Type B pancreatic cell (in vitro differentiated cells): ENCODE data around the gene CDC20. TPM values are rescaled to one million over a fixed set of nuclear protein-coding genes. Genes with fewer than 3 reads are reported as not detected.

Experiments
- DNase-seq: peaks from one replicate; pipeline ENCODE4 v3.0.0; 2021; ENCODE audit warnings: mixed read lengths; ENCODE audit not compliant: unreplicated experiment; ENCODE audit errors: extremely low spot score
- H3K27ac Mint-ChIP-seq: 2 replicates; pipeline ENCODE4 v1.8.0; 2021; ENCODE audit warnings: mild to moderate bottlenecking, mixed read lengths
- H3K27me3 Mint-ChIP-seq: 2 replicates; pipeline ENCODE4 v1.8.0; 2021; ENCODE audit warnings: mixed read lengths
- H3K36me3 Mint-ChIP-seq: 2 replicates; pipeline ENCODE4 v1.8.0; 2021; ENCODE audit warnings: mixed read lengths
- H3K4me1 Mint-ChIP-seq: one replicate; pipeline ENCODE4 v1.8.0; 2021; ENCODE audit warnings: mixed read lengths; ENCODE audit not compliant: unreplicated experiment
- H3K4me3 Mint-ChIP-seq: 2 replicates; pipeline ENCODE4 v1.8.0; 2021; ENCODE audit warnings: mild to moderate bottlenecking, mixed read lengths
- H3K9me3 Mint-ChIP-seq: 2 replicates; pipeline ENCODE4 v1.8.0; 2021; ENCODE audit warnings: mixed read lengths
- CTCF ChIP-seq: fragments of 200-600 bp; sonication (generic); conservative IDR thresholded peaks from 2 replicates; pipeline ENCODE4 v1.5.0; 2021; ENCODE audit warnings: antibody characterized with exemption, mild to moderate bottlenecking
- total RNA-seq: library from RNA; stranded (reverse); gene quantifications from 2 replicates; pipeline ENCODE4 v1.2.1, GENCODE V29; 2021; ENCODE audit warnings: low replicate concordance

Gene CDC20
- total RNA-seq, 1 donor from 2014 or later: 114 TPM

GRCh38 chr1:43344267-43344850 is 14.4 kb upstream of the CDC20 start:
- Mint-ChIP-seq H3K36me3 (no peaks in the 10 kb centered on the region), H3K9me3 (no peaks in the 10 kb centered on the region), H3K4me1 (peaks cover 2% of the 10 kb centered on the region), H3K27ac (peak overlapping the region; percentile 13), H3K27me3 (peaks cover 8% of the 10 kb centered on the region), H3K4me3 (no peak overlapping the region)
- no peak for TF ChIP-seq CTCF
- no peak for DNase-seq

DNA sequence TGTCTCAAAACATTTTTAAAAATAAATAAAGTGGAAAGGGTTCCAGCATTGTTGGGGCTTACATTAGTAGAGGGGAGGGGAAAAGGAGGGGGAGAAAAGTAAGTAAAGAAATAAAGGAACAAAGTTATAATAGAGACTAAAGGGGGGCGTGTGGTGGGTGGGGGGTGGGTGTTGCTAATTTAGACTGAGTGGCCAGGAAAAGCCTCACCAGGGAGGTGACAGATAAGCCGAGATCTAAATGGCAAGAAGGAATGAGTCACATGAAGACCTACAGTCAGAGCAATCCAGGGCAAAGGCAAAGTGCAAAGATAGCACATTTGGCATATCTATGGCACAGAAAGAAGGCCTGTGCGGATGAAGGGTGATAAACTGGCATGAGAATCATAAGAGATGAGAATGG is 13.7 kb upstream of the CDC20 start:
- TF ChIP-seq CTCF: no peak
- Mint-ChIP-seq H3K4me1 (peaks cover 7% of the 10 kb centered on the region), H3K36me3 (no peaks in the 10 kb centered on the region), H3K27ac (no peak overlapping the region), H3K9me3 (no peaks in the 10 kb centered on the region), H3K4me3 (no peak overlapping the region), H3K27me3 (peaks cover 8% of the 10 kb centered on the region)
- DNase-seq: no peak

DNA sequence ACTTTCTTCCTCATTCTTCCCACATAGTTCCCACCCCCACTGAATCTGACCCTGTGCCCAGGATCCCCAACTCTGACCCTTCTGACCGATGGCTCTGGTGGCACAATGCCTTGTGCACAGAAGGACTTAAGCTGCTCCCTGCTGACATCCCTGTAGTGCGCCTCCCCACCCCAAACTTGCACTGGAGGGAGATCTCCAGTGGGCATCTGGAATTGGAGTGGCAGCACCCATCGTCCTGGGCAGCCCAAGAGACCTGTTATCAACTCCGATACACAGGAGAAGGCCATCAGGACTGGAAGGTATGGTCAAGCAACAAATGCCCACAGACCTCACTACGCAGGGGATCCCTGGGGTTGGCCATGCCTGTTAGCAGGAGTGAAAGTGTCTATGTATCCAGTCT is 12.1 kb upstream of the CDC20 start:
- Mint-ChIP-seq H3K27me3 (peaks cover 4% of the 10 kb centered on the region), H3K36me3 (no peaks in the 10 kb centered on the region), H3K27ac (no peak overlapping the region), H3K9me3 (no peaks in the 10 kb centered on the region), H3K4me1 (peaks cover 7% of the 10 kb centered on the region), H3K4me3 (no peak overlapping the region)
- DNase-seq: no peak
- TF ChIP-seq CTCF: no peak

- no peak for DNase-seq
- peak overlapping the region; percentile 80 for H3K4me3 Mint-ChIP-seq
- H3K36me3 Mint-ChIP-seq: no peaks in the 10 kb centered on the region
- no peak for TF ChIP-seq CTCF
- H3K27me3 Mint-ChIP-seq: peaks cover 4% of the 10 kb centered on the region
- peak overlapping the region; percentile 83 for H3K27ac Mint-ChIP-seq
- H3K4me1 Mint-ChIP-seq: peaks cover 7% of the 10 kb centered on the region
- no peaks in the 10 kb centered on the region for H3K9me3 Mint-ChIP-seq
Measured at GRCh38 chr1:43348343-43348808, 10.4 kb upstream of the CDC20 start.

DNA sequence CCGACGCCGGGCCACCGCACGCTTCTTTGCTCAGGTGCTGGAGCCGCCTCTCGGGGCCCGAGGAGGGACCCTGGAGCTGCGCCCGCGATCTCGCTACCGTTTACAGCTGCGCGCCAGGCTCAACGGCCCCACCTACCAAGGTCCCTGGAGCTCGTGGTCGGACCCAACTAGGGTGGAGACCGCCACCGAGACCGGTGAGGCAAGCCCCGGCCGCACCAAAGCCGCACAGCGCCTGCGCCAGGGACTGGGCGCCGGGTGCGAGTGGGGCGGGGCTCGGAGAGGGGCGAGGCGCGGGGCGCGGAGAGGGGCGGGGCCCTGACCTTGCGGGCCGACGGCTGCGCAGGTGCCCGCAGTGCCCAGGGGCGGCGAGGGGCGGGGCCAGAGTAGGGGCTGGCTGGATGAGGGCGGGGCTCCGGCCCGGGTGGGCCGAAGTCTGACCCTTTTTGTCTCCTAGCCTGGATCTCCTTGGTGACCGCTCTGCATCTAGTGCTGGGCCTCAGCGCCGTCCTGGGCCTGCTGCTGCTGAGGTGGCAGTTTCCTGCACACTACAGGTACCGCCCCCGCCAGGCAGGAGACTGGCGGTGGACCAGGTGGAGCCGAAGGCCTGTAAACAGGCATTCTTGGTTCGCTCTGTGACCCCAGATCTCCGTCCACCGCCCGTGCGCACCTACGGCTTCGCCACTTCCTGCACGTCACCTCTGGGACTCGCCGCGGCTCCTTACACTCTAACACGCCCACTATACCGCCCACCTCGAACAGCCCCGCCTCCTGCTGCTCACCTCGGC is 9.8 kb upstream of the CDC20 start:
- peak; percentile 94 for DNase-seq
- Mint-ChIP-seq H3K27me3 (peaks cover 4% of the 10 kb centered on the region), H3K4me1 (peaks cover 7% of the 10 kb centered on the region), H3K27ac (peak overlapping the region; percentile 97), H3K9me3 (no peaks in the 10 kb centered on the region), H3K4me3 (peak overlapping the region; percentile 88), H3K36me3 (no peaks in the 10 kb centered on the region)
- TF ChIP-seq CTCF: no peak
